Stomach (tissue), 4 donors: ENCODE results near the gene EIF1.

Experiments used
- EP300 ChIP-seq: sonication (generic); formaldehyde crosslinking; IDR thresholded peaks from one replicate; pipeline ENCODE4 v1.6.1; 2017; ENCODE audit warnings: antibody characterized with exemption
- POLR2A ChIP-seq, 4 donors: fragments of 450-650 bp; IDR thresholded peaks; one replicate each; pipeline ENCODE4 v1.6.1; 2016; ENCODE audit warnings: antibody characterized with exemption in 4 of 4, control low read depth in 2 of 4, mild to moderate bottlenecking in 1 of 4, moderate library complexity in 1 of 4
- POLR2AphosphoS5 ChIP-seq, 3 donors: sonication (generic); formaldehyde crosslinking; IDR thresholded peaks; one replicate each; pipeline ENCODE4 v1.6.1; 2016; ENCODE audit warnings: antibody characterized with exemption in 3 of 3
- TF ChIP-seq, protein P1 (sequence below), 7 experiments: fragments of 450-650 bp in 4 of 7; fragments of 200-600 bp in 3 of 7; sonication (generic) in 3 of 7; IDR thresholded peaks; one replicate each; pipeline ENCODE4 v1.5.1; 2016 to 2019; ENCODE audit warnings: antibody characterized with exemption in 7 of 7, control low read depth in 2 of 7, mild to moderate bottlenecking in 1 of 7

- TF ChIP-seq, protein P1, sequence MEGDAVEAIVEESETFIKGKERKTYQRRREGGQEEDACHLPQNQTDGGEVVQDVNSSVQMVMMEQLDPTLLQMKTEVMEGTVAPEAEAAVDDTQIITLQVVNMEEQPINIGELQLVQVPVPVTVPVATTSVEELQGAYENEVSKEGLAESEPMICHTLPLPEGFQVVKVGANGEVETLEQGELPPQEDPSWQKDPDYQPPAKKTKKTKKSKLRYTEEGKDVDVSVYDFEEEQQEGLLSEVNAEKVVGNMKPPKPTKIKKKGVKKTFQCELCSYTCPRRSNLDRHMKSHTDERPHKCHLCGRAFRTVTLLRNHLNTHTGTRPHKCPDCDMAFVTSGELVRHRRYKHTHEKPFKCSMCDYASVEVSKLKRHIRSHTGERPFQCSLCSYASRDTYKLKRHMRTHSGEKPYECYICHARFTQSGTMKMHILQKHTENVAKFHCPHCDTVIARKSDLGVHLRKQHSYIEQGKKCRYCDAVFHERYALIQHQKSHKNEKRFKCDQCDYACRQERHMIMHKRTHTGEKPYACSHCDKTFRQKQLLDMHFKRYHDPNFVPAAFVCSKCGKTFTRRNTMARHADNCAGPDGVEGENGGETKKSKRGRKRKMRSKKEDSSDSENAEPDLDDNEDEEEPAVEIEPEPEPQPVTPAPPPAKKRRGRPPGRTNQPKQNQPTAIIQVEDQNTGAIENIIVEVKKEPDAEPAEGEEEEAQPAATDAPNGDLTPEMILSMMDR (IDR thresholded peaks at IDR 0.05), result no peak
- TF ChIP-seq POLR2A (IDR thresholded peaks at IDR 0.05) (no peak), POLR2AphosphoS5 (IDR thresholded peaks at IDR 0.05) (no peak), EP300 (no peak)
Observed at GRCh38 chr17:41738801-41739112, 50.1 kb downstream of the EIF1 start.
